Astrocyte of the spinal cord (primary cell): Measurements from ENCODE around the gene GPR152.

Experiments used
- DNase-seq: peaks from one replicate; pipeline ENCODE4 v3.0.0; 2011; ENCODE audit warnings: low read depth, low spot score
- H3K4me3 ChIP-seq: 2 replicates; pipeline ENCODE4 v1.5.1; 2011; ENCODE audit warnings: low read depth, mild to moderate bottlenecking, low read length, moderate library complexity
- in situ Hi-C: cut with HindIII; loops from 2 replicates; pipeline ENCODE4 v1.10.0; 2017; ENCODE audit warnings: low sequenced_read_pairs
- TF ChIP-seq, protein P1 (sequence below): IDR thresholded peaks from 2 replicates; pipeline ENCODE4 v1.5.1; 2012; ENCODE audit warnings: low read depth, mild to moderate bottlenecking, low read length, inconsistent platforms

Gene GPR152, protein sequence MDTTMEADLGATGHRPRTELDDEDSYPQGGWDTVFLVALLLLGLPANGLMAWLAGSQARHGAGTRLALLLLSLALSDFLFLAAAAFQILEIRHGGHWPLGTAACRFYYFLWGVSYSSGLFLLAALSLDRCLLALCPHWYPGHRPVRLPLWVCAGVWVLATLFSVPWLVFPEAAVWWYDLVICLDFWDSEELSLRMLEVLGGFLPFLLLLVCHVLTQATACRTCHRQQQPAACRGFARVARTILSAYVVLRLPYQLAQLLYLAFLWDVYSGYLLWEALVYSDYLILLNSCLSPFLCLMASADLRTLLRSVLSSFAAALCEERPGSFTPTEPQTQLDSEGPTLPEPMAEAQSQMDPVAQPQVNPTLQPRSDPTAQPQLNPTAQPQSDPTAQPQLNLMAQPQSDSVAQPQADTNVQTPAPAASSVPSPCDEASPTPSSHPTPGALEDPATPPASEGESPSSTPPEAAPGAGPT

DNA sequence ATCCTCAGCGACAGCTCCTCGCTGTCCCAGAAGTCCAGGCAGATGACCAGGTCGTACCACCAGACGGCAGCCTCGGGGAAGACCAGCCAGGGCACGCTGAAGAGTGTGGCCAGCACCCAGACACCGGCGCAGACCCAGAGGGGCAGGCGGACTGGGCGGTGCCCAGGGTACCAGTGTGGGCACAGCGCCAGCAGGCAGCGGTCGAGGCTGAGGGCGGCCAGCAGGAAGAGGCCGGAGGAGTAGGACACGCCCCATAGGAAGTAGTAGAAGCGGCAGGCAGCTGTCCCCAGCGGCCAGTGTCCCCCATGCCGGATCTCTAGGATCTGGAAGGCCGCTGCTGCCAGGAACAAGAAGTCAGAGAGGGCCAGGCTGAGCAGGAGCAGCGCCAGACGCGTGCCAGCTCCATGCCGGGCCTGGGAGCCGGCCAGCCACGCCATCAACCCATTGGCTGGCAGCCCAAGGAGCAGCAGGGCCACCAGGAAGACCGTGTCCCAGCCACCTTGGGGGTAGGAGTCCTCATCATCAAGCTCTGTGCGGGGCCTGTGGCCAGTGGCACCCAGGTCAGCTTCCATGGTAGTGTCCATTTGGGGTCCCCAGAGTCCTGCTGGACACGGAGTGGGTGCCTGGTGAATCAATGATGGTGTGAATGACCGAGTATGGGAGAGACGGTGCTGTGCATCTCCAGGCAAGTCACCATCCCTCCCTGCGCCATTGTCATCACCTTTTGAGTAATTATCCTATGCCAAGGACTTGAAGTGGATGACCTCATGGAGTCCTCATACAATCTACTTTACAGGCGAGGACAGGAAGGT, at the start of gene GPR152:
TSS of gene GPR152 (minus strand) at position 589 of the 812 bp plus-strand sequence. CDS start at position 584, 5 bp downstream.
- TF ChIP-seq, protein P1, sequence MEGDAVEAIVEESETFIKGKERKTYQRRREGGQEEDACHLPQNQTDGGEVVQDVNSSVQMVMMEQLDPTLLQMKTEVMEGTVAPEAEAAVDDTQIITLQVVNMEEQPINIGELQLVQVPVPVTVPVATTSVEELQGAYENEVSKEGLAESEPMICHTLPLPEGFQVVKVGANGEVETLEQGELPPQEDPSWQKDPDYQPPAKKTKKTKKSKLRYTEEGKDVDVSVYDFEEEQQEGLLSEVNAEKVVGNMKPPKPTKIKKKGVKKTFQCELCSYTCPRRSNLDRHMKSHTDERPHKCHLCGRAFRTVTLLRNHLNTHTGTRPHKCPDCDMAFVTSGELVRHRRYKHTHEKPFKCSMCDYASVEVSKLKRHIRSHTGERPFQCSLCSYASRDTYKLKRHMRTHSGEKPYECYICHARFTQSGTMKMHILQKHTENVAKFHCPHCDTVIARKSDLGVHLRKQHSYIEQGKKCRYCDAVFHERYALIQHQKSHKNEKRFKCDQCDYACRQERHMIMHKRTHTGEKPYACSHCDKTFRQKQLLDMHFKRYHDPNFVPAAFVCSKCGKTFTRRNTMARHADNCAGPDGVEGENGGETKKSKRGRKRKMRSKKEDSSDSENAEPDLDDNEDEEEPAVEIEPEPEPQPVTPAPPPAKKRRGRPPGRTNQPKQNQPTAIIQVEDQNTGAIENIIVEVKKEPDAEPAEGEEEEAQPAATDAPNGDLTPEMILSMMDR = no peak
- no peak for DNase-seq
- H3K4me3 ChIP-seq = no peak within 1 kb of the TSS
- in situ Hi-C loops = no loop called here

DNA sequence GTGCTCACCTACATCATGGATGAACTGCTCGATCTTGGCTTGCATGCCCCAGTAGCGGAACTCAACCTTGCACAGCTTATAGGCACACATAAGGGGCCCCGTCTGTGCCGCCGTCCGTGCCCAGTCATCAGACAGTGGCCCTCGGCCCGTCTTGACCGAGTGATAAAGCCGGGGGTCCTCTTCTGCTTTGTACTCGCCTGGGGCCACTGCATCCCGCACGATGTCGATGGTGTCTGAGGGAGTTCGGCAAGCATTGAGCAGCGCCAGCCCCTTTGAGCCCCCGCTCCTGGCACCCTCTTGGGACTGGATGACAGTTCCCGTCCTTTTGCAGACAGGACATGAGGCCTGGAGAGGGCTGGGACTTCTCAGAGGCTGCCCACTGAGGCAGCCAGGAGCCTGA, 49.3 kb upstream of the GPR152 start:
- H3K4me3 ChIP-seq = no peak overlapping the region
- DNase-seq = no peak
- TF ChIP-seq, protein P1 = no peak
- in situ Hi-C loops = no loop called here

DNA sequence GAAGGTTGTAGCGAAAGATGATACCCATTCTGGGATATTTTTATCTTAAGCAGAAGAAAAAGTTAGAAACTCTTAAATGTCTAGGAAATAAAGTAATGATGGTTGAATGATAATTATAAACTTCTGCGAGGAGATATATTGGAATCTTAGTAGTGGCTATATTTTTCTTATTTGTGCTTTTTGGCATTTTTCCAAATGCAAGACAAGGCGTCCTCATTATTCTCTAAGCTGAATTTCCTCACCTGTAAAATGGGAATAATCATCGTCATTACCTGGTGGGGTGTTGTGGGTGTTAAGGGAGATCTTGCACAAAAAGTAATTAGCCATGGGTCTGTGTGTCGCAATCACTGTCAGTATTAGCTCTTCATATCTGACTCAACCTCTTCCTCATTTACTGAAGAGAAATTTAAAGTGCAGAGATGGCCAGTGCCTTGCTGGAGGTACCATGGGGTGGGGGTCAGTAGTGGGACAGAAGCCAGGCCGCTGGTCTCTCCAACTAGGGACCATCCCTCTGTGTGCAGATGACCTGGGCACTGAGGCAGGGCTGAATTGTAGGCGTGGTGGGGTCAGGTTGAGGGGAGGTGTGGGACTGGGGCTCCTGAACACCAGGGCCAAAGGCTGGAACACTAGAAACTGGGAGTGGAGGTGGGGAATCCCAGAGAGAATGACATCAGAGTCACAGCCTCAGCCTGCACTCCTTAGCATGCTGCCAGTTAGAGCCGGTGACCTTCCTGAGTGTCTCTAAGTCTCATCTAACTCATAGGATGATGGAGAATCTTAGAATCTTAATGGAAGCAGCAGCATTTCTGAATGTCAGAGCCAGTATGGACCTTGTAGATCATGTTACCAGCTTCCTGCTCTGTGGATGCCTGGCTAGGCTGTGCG, 48.5 kb upstream of the GPR152 start:
- no peak overlapping the region for H3K4me3 ChIP-seq
- in situ Hi-C loops = no loop called here

DNA sequence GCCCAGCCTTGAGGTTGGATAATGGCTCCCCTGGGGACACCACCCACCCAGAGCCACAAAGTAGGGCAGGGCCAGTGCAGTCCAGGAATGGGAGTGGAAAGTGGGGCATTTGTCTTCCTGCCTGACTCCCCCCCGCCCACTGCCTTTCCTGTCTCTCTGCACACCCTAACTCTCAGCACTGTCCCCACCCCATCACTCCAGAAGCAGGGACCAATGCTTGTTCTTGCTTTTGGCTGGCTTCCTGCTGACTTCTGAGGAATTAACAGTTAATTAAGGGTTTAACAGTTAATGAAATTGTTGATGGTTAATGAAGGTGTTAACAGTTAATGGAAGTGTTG, 47.9 kb upstream of the GPR152 start:
- no peak overlapping the region for H3K4me3 ChIP-seq
- in situ Hi-C loops = no loop called here
- DNase-seq = no peak

More for the DNA sequence above, 48.5 kb upstream of the GPR152 start:
- no peak for DNase-seq
- TF ChIP-seq, protein P1 = no peak

DNA sequence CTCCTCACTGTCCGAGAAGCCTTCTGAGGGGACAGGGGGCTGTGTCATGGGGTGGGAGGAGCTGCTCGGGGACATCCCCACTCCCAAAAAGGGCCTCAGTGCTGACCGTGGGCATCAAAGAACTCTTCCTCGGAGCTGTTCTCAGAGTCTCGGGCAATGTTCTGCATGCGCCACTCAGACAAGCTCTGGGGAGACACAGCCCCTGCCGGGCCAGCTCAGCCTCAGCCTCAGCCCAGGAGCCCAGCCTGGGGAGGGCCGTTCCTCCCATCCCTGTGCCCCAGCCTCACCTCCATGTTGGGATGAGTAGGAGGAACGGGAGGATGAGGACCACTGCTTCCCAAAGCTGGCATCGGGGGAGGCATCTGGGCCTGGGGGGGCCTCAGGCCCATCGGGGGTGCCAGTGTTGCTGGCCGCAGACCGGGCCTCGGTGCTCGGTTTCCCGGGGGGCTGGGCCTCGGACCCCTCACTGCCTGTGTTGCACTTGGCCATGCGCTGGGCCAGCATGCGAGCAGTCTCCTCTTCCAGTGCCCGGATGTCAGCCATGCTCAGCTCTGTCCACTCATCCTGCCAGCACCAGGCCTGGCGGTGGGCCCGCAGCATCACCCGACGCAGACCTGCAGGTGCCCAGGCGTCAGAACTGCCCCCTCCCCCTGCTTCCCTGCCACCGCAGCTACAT, 47.4 kb upstream of the GPR152 start:
- no peak for DNase-seq
- TF ChIP-seq, protein P1 = no peak
- in situ Hi-C loops = no loop called here
- H3K4me3 ChIP-seq = no peak overlapping the region

More for the DNA sequence above, 47.9 kb upstream of the GPR152 start:
- TF ChIP-seq, protein P1 = no peak
